Rectal smooth muscle tissue (tissue), 1 donor: ENCODE measurements around the gene LRRC75A.

ENCODE experiments used
- H3K27ac ChIP-seq: one replicate; pipeline ENCODE4 v1.7.0; 2013; ENCODE audit warnings: low read depth, low read length, inconsistent platforms
- H3K27me3 ChIP-seq: one replicate; pipeline ENCODE4 v1.7.0; 2013; ENCODE audit warnings: low read length; ENCODE audit not compliant: control insufficient read depth, insufficient read depth
- H3K36me3 ChIP-seq: one replicate; pipeline ENCODE4 v1.7.0; 2013; ENCODE audit warnings: low read length; ENCODE audit not compliant: control insufficient read depth, insufficient read depth
- H3K4me1 ChIP-seq: one replicate; pipeline ENCODE4 v1.7.0; 2013; ENCODE audit warnings: low read length; ENCODE audit not compliant: control insufficient read depth, insufficient read depth
- H3K4me3 ChIP-seq: one replicate; pipeline ENCODE4 v1.7.0; 2013; ENCODE audit warnings: low read length
- H3K9ac ChIP-seq: one replicate; pipeline ENCODE4 v1.7.0; 2013; ENCODE audit warnings: low read length

LRRC75A gene

DNA sequence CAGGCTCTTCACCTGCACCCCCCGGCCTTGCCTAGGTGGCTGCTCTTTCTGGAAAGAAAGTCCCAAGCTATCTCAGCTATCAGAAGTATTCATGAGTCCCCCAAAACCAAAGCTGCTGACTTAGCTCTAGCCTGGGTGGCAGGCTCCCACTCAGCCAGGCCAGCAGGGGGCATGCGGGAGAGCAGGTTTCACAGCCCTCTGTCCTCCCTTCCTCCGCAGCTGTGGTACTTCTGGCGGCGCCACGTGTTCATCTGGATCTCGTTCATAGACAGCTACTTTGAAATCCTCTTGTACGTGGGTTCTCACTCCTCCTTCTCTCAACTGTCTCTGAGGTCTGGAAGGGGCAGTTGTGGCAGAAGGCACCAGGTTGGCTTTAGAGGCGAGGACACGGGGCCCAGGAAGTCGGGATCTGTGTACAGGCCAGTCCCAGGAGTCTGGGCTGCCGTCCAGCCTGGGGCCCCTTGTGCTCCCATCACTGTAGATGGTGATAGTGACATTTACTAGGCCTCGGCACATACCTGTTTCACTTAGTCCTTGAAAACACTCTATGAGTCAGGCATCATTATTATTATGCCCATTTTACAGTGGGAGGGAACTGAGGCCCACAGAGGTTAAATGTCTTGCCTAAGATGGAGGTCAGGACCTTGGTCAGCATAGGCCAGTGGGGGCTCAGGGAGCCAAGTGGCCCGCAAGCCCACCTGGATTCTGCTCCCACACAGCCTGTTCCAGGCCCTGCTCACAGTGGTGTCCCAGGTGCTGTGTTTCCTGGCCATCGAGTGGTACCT lies 63.7 kb downstream of the LRRC75A start:
- no peak overlapping the region for H3K27ac ChIP-seq
- no peak overlapping the region for H3K9ac ChIP-seq
- peaks cover 2% of the 10 kb centered on the region for H3K36me3 ChIP-seq
- no peaks in the 10 kb centered on the region for H3K27me3 ChIP-seq
- H3K4me1 ChIP-seq = no peaks in the 10 kb centered on the region
- H3K4me3 ChIP-seq = no peak overlapping the region

DNA sequence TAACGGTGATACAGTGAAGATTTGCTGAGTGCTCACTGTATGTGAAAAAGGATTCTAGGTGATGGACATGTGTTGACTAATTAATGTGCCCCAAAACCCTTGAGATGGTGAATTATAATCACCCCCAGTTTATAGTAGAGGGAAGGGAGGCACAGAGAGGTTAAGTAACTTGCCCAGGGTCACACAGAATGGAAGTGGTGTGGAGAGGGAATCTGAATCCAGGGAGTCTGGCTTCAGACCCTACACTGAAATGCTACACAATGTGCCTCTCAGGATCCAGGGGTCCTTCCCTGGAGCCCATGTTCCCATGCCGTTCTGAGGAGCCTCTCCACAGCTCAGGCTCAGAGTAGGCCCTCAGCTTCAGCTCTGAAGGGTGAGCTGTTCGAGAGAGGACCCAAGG lies 65.0 kb downstream of the LRRC75A start:
- peaks cover 2% of the 10 kb centered on the region for H3K36me3 ChIP-seq
- no peak overlapping the region for H3K4me3 ChIP-seq

DNA sequence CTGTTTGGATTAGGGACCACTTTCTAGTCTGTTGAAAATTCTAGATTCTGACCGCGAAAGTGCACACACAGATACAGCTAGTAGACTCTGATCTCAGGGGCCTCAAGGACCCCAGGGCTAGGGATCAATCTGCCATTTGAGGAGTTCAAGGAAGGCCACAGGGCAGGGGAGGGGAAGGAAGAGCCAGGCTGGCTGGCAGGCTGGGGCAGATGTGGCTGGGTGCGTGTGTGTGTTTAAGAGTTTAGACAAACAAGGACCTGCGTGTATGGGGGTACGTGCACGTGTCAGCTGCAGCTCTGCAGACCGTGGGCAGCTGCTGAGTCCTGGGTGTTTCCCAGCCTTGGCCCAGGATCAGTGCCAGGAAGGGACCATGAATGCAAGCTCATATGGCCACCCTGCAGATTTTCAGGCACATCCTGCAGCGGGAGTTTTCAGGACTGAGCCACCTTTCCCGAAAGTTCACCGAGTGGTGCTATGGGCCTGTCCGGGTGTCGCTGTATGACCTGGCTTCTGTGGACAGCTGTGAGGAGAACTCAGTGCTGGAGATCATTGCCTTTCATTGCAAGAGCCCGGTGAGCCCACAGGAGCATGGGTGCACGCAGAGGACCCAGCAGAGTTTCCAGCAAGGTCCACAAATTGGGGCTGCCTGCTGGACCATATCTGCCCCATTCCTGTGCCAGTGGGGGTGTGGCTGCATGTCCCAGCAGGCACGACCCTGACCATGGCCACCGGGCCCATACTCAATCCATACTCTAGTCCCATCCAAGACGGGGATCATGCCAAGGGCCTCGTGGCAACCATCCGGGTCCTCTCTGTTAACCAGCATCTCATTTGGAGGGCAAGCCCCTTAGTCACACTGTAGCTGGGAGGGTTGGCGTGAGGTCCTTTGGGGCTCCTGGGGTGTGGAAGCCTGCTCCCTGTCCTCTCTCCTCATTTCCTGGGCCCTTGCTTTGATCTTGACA lies 66.0 kb downstream of the LRRC75A start:
- Histone ChIP-seq H3K9ac (no peak overlapping the region), H3K4me1 (no peaks in the 10 kb centered on the region), H3K27ac (no peak overlapping the region), H3K4me3 (no peak overlapping the region), H3K27me3 (no peaks in the 10 kb centered on the region), H3K36me3 (peaks cover 2% of the 10 kb centered on the region)

More for the DNA sequence above, 65.0 kb downstream of the LRRC75A start:
- H3K4me1 ChIP-seq = no peaks in the 10 kb centered on the region
- no peak overlapping the region for H3K9ac ChIP-seq
- H3K27ac ChIP-seq = no peak overlapping the region
- no peaks in the 10 kb centered on the region for H3K27me3 ChIP-seq

DNA sequence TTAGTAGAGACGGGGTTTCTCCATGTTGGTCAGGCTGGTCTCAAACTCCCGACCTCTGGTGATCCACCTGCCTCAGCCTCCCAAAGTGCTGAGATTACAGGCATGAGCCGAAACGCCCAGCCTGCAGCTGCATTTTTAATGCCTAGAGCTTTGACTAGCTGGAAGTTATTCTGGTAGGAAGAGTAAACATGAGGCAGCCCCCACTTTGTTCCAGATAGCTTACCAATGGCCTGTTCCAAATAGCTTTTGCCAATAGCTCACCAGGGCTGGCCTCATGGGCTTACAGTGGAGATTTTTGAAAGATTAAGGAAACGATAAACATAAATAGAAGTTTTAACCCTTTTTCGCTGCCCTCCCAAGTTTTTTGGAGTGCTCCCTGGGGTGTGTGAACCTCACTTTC lies 66.8 kb downstream of the LRRC75A start:
- H3K4me1 ChIP-seq = no peaks in the 10 kb centered on the region
- peaks cover 2% of the 10 kb centered on the region for H3K36me3 ChIP-seq
- H3K4me3 ChIP-seq = no peak overlapping the region
- H3K9ac ChIP-seq = no peak overlapping the region
- no peak overlapping the region for H3K27ac ChIP-seq
- H3K27me3 ChIP-seq = no peaks in the 10 kb centered on the region

DNA sequence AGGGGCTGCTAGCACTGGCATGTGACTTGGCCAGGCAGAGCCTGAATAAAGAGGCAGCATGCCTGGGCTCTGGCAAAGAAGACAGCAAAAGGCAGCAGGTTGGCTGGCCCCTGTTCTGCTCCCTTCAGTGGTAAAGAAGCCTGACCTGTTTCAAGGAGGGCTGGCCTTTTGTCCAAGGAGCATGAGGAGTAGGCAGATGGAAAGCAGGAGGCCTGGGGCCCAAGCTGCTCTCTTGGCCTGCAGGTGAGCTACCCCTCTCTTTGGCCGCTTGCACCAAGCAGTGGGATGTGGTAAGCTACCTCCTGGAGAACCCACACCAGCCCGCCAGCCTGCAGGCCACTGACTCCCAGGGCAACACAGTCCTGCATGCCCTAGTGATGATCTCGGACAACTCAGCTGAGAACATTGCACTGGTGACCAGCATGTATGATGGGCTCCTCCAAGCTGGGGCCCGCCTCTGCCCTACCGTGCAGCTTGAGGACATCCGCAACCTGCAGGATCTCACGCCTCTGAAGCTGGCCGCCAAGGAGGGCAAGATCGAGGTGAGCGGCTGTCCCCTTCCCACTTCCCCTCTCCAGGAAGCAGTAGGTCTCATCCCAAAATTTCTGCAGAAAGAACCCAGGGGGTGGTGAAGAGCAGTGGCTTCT lies 68.6 kb downstream of the LRRC75A start:
- Histone ChIP-seq H3K4me3 (no peak overlapping the region), H3K27ac (no peak overlapping the region), H3K4me1 (peaks cover 3% of the 10 kb centered on the region), H3K36me3 (peaks cover 3% of the 10 kb centered on the region), H3K27me3 (no peaks in the 10 kb centered on the region), H3K9ac (no peak overlapping the region)

DNA sequence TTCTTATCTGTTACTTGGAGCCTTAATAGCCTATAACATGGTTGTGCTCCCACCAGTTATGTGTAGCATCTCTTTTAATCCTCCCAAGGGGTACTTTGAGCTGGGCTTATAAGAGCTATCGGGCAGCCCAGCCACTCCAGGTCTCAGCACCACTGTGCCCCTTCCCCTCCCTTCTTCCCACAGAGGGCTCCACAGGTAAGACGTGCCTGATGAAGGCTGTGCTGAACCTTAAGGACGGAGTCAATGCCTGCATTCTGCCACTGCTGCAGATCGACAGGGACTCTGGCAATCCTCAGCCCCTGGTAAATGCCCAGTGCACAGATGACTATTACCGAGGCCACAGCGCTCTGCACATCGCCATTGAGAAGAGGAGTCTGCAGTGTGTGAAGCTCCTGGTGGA lies 69.6 kb downstream of the LRRC75A start:
- no peak overlapping the region for H3K27ac ChIP-seq
- no peak overlapping the region for H3K4me3 ChIP-seq
- H3K36me3 ChIP-seq = peaks cover 9% of the 10 kb centered on the region
- no peaks in the 10 kb centered on the region for H3K27me3 ChIP-seq
- H3K4me1 ChIP-seq = peaks cover 3% of the 10 kb centered on the region
- H3K9ac ChIP-seq = no peak overlapping the region

DNA sequence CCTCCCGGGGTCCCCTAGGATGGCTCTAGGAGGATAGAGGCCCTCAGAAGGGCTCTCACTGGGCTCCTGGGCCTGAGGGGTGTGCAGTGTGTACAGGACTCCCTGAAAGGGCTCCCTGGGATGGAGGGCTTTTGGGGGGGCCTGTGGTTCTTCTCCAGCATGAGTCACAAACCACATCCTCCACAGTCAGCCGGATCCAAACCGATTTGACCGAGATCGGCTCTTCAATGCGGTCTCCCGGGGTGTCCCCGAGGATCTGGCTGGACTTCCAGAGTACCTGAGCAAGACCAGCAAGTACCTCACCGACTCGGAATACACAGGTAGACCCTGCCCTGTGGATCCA lies 72.1 kb downstream of the LRRC75A start:
- Histone ChIP-seq H3K4me1 (peaks cover 3% of the 10 kb centered on the region), H3K4me3 (no peak overlapping the region), H3K27me3 (no peaks in the 10 kb centered on the region), H3K27ac (peak overlapping the region; percentile 67), H3K9ac (no peak overlapping the region), H3K36me3 (peaks cover 9% of the 10 kb centered on the region)

DNA sequence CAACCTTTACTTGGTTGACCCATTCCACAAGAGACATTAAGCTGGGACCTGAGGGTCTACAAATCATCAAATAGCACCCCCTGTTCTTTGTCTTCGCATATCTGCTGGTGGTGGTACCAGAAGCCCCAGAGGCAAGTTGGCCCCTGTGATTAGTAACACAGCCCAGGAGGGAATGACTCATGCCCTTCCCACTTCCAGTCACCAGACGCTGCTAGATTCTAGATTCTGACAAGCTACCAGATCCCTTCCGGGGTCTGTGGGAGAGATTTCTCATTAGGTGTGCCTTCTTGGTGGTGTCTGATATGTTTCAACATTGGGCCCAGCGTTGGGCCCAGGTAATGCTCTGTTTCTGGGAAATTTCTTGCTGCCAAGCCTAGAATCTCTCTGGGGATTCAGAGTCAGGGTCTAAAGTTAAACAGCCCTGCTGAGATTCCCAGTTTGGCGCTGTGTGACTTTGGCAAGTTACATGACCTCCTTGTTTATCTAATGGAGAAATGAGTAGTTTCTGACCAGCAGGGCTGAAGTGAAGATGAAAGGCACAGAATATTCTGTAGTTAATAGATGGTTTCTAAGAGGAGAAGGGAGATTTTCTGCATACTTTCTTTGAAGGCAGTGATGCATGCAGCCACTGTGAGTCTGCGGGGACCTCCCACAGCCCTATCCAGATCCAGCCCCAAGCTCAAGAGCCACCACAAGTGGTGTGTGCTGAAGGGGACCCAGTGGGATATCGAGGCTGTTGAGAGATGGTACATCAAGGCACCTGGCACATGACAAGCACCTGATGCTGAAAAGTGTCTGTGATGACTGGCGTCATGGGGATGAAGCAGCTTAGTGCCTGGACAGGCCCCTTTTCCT lies 72.7 kb downstream of the LRRC75A start:
- peak overlapping the region; percentile 67 for H3K27ac ChIP-seq
- no peak overlapping the region for H3K9ac ChIP-seq

DNA sequence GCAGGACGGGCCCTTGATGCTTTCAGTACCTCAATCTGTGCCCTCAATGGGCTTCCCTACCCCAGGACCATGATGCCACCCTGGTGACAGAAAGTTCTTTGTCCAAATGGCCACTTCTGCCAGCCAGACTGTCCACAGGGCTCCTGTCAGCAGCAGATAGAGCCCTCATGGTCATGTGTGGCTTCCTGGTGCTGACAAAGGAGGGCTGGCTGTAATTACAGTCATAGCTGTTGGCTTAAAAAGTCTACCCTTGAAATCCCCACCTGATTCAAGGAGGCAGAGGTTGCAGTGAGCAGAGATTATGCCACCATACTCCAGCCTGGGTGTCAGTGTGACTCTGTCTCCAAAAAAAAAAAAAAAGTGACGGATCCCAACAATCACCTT lies 73.3 kb downstream of the LRRC75A start:
- no peak overlapping the region for H3K27ac ChIP-seq
- no peak overlapping the region for H3K9ac ChIP-seq
- no peaks in the 10 kb centered on the region for H3K27me3 ChIP-seq
- H3K4me3 ChIP-seq = no peak overlapping the region
- peaks cover 9% of the 10 kb centered on the region for H3K36me3 ChIP-seq
- H3K4me1 ChIP-seq = peaks cover 3% of the 10 kb centered on the region

More for the DNA sequence above, 72.7 kb downstream of the LRRC75A start:
- no peak overlapping the region for H3K4me3 ChIP-seq
- H3K27me3 ChIP-seq = no peaks in the 10 kb centered on the region
- peaks cover 3% of the 10 kb centered on the region for H3K4me1 ChIP-seq
- H3K36me3 ChIP-seq = peaks cover 9% of the 10 kb centered on the region

DNA sequence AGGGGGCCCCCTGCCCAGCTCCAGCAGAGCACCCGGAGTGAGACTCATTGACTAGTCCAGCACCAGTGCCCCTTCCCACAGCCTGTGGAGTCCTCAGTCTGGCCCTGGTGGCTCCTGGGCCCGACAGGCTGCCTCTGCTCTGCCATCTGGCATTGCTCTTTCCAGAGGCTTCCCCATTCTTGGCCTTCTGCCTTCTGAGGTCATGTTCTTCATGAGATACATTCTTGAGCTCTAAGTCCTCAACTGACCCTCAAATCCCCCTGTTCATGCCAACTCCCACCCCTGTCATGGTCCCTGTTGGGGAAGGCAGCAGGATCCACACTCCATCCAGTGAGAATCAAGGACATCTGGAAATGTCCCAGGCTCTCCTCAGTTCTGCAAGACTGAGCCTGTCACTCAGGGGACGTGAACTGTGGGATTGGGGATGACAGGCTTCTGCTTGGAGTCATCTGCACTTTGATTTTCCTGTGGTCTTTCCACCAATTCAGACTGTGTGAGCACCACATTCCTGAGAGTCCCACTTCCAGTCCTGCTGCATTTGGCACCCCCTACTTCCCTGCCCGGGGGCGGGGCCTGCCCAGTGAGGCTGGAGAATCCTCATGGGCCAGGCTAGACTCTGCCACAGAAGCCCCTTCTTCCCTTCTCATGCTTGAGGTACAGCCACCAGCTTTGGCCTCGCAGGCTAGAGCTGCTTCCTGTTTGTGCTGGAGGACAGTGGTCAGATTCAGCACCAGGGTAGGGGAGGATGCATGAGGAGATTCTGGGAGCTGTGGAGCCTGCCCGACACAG lies 73.9 kb downstream of the LRRC75A start:
- Histone ChIP-seq H3K4me3 (no peak overlapping the region), H3K36me3 (peaks cover 9% of the 10 kb centered on the region), H3K4me1 (peaks cover 3% of the 10 kb centered on the region), H3K27ac (no peak overlapping the region), H3K27me3 (no peaks in the 10 kb centered on the region), H3K9ac (no peak overlapping the region)

DNA sequence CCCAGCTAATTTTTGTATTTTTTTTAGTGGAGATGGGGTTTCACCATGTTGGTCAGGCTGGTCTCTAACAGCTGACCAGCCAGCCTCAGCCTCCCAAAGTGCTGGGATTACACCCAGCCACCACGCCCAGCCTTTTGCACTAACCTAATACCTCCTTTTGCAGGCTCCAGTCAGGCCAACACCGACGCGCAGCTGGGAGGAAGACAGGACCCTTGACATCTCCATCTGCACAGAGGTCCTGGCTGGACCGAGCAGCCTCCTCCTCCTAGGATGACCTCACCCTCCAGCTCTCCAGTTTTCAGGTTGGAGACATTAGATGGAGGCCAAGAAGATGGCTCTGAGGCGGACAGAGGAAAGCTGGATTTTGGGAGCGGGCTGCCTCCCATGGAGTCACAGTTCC lies 74.6 kb downstream of the LRRC75A start:
- peaks cover 3% of the 10 kb centered on the region for H3K4me1 ChIP-seq
- H3K4me3 ChIP-seq = no peak overlapping the region
- no peak overlapping the region for H3K27ac ChIP-seq
- peaks cover 9% of the 10 kb centered on the region for H3K36me3 ChIP-seq
- no peak overlapping the region for H3K9ac ChIP-seq
- no peaks in the 10 kb centered on the region for H3K27me3 ChIP-seq
